Measurements from ENCODE around the gene GDI1.

The GDI1 gene

GRCh38 chrX:154437971-154438893, 1.3 kb downstream of the GDI1 start:
- Histone ChIP-seq H3K36me3 (ENCODE audit: insufficient read depth, low read length) (peaks cover 4% of the 10 kb centered on the region; the same call in 1 of the 2 replicates), H3K4me3 (peak overlapping the region; percentile 77), H3K9ac (ENCODE audit: insufficient read length) (peak overlapping the region; percentile 46), H3K27ac (no peak overlapping the region), H3K9me3 (ENCODE audit: low read depth, low read length) (no peaks in the 10 kb centered on the region)
- TF ChIP-seq POLR2AphosphoS5 (IDR thresholded peaks at IDR 0.05; ENCODE audit: borderline replicate concordance, low read depth, low read length) (no peak), EZH2 (IDR thresholded peaks at IDR 0.05) (no peak), FOXP2 (optimal IDR thresholded peaks at IDR 0.05; ENCODE audit: control extremely low read depth, extremely low read length, insufficient read depth) (no peak)
- DNase-seq (ENCODE audit: low read depth, low spot score), result no peak

- H3K36me3 ChIP-seq (ENCODE audit: insufficient read depth, low read length), result peaks cover 4% of the 10 kb centered on the region; the same call in 1 of the 2 replicates
- no peak overlapping the region for H3K9ac ChIP-seq (ENCODE audit: insufficient read length)
- no peak for DNase-seq (ENCODE audit: low read depth, low spot score)
- no peak for TF ChIP-seq FOXP2 (optimal IDR thresholded peaks at IDR 0.05; ENCODE audit: control extremely low read depth, extremely low read length, insufficient read depth)
- TF ChIP-seq POLR2AphosphoS5 (IDR thresholded peaks at IDR 0.05; ENCODE audit: borderline replicate concordance, low read depth, low read length), result no peak
- no peak for TF ChIP-seq EZH2 (IDR thresholded peaks at IDR 0.05)
- H3K9me3 ChIP-seq (ENCODE audit: low read depth, low read length), result no peaks in the 10 kb centered on the region
- H3K27ac ChIP-seq, result no peak overlapping the region
- H3K4me3 ChIP-seq, result no peak overlapping the region
Observed at GRCh38 chrX:154439841-154440240, 2.9 kb downstream of the GDI1 start.

GRCh38 chrX:154440623-154441357, 3.8 kb downstream of the GDI1 start:
- Histone ChIP-seq H3K27ac (no peak overlapping the region), H3K9me3 (ENCODE audit: low read depth, low read length) (no peaks in the 10 kb centered on the region), H3K36me3 (ENCODE audit: insufficient read depth, low read length) (peaks cover 4% of the 10 kb centered on the region; the same call in 1 of the 2 replicates), H3K9ac (ENCODE audit: insufficient read length) (no peak overlapping the region), H3K4me3 (no peak overlapping the region)
- no peak for DNase-seq (ENCODE audit: low read depth, low spot score)
- no peak for TF ChIP-seq POLR2AphosphoS5 (IDR thresholded peaks at IDR 0.05; ENCODE audit: borderline replicate concordance, low read depth, low read length)
- TF ChIP-seq EZH2 (IDR thresholded peaks at IDR 0.05), result no peak
- no peak for TF ChIP-seq FOXP2 (optimal IDR thresholded peaks at IDR 0.05; ENCODE audit: control extremely low read depth, extremely low read length, insufficient read depth)

- no peak overlapping the region for H3K4me3 ChIP-seq
- no peak for DNase-seq (ENCODE audit: low read depth, low spot score)
- no peak overlapping the region for H3K9ac ChIP-seq (ENCODE audit: insufficient read length)
- TF ChIP-seq POLR2AphosphoS5 (IDR thresholded peaks at IDR 0.05; ENCODE audit: borderline replicate concordance, low read depth, low read length), result no peak
- TF ChIP-seq FOXP2 (optimal IDR thresholded peaks at IDR 0.05; ENCODE audit: control extremely low read depth, extremely low read length, insufficient read depth), result no peak
- TF ChIP-seq EZH2 (IDR thresholded peaks at IDR 0.05), result no peak
- H3K9me3 ChIP-seq (ENCODE audit: low read depth, low read length), result no peaks in the 10 kb centered on the region
- no peak overlapping the region for H3K27ac ChIP-seq
- H3K36me3 ChIP-seq (ENCODE audit: insufficient read depth, low read length), result peaks cover 4% of the 10 kb centered on the region; the same call in 1 of the 2 replicates
Observed at GRCh38 chrX:154441564-154441963, 4.6 kb downstream of the GDI1 start.

- peaks cover 4% of the 10 kb centered on the region; the same call in 1 of the 2 replicates for H3K36me3 ChIP-seq (ENCODE audit: insufficient read depth, low read length)
- TF ChIP-seq POLR2AphosphoS5 (IDR thresholded peaks at IDR 0.05; ENCODE audit: borderline replicate concordance, low read depth, low read length), result no peak
- TF ChIP-seq EZH2 (IDR thresholded peaks at IDR 0.05), result no peak
- TF ChIP-seq FOXP2 (optimal IDR thresholded peaks at IDR 0.05; ENCODE audit: control extremely low read depth, extremely low read length, insufficient read depth), result no peak
- no peaks in the 10 kb centered on the region for H3K9me3 ChIP-seq (ENCODE audit: low read depth, low read length)
- no peak overlapping the region for H3K9ac ChIP-seq (ENCODE audit: insufficient read length)
- H3K4me3 ChIP-seq, result no peak overlapping the region
- H3K27ac ChIP-seq, result no peak overlapping the region
- no peak for DNase-seq (ENCODE audit: low read depth, low spot score)
Observed at GRCh38 chrX:154441984-154442707, 5.2 kb downstream of the GDI1 start.

- Histone ChIP-seq H3K9ac (ENCODE audit: insufficient read length) (no peak overlapping the region), H3K36me3 (ENCODE audit: insufficient read depth, low read length) (peaks cover 4% of the 10 kb centered on the region; the same call in 1 of the 2 replicates), H3K4me3 (peak overlapping the region; percentile 64), H3K9me3 (ENCODE audit: low read depth, low read length) (no peaks in the 10 kb centered on the region), H3K27ac (peak overlapping the region; percentile 50; the same call in 1 of the 2 replicates)
- no peak for TF ChIP-seq POLR2AphosphoS5 (IDR thresholded peaks at IDR 0.05; ENCODE audit: borderline replicate concordance, low read depth, low read length)
- TF ChIP-seq FOXP2 (optimal IDR thresholded peaks at IDR 0.05; ENCODE audit: control extremely low read depth, extremely low read length, insufficient read depth), result no peak
- DNase-seq (ENCODE audit: low read depth, low spot score), result no peak
Observed at GRCh38 chrX:154443479-154443910, 6.5 kb downstream of the GDI1 start.

GRCh38 chrX:154443992-154444754, 7.2 kb downstream of the GDI1 start, which contains the start of gene FAM50A:
FAM50A (plus strand) TSS chrX:154444141; CDS start chrX:154444236, 95 bp downstream.
- H3K9me3 ChIP-seq (ENCODE audit: low read depth, low read length), result no peaks in the 10 kb centered on the region
- H3K36me3 ChIP-seq (ENCODE audit: insufficient read depth, low read length), result peaks cover 4% of the 10 kb centered on the region; the same call in 1 of the 2 replicates
- TF ChIP-seq EZH2 (IDR thresholded peaks at IDR 0.05) (no peak), POLR2AphosphoS5 (IDR thresholded peaks at IDR 0.05; ENCODE audit: borderline replicate concordance, low read depth, low read length) (no peak), FOXP2 (optimal IDR thresholded peaks at IDR 0.05; ENCODE audit: control extremely low read depth, extremely low read length, insufficient read depth) (no peak)
- peak within 1 kb of the TSS; percentile 81 for H3K9ac ChIP-seq (ENCODE audit: insufficient read length)
- no peak for DNase-seq (ENCODE audit: low read depth, low spot score)
- peak within 1 kb of the TSS; percentile 78 for H3K4me3 ChIP-seq
- H3K27ac ChIP-seq, result peak within 1 kb of the TSS; percentile 50; the same call in 1 of the 2 replicates

All from SK-N-MC (cell line).